OCI-LY1 (cell line): ENCODE results near the gene MAP1LC3A.

Source experiments
- H2AFZ ChIP-seq: fragments of 200-600 bp; sonication (generic), shearing (Covaris generic); 2 replicates; pipeline ENCODE4 v1.6.0; 2014; ENCODE audit warnings: antibody characterized with exemption, mild to moderate bottlenecking, low read length
- H3F3A ChIP-seq: fragments of 200-600 bp; sonication (generic), shearing (Covaris generic); 2 replicates; pipeline ENCODE4 v1.6.0; 2014; ENCODE audit warnings: mild to moderate bottlenecking, antibody characterized with exemption, low read length, moderate library complexity; ENCODE audit not compliant: insufficient read depth
- H3K27ac ChIP-seq: fragments of 200-600 bp; sonication (generic); 2 replicates; pipeline ENCODE4 v1.5.1; 2014; ENCODE audit warnings: low read length, mixed run types, mild to moderate bottlenecking, low read depth; ENCODE audit not compliant: poor library complexity, severe bottlenecking
- H3K27me3 ChIP-seq: fragments of 200-600 bp; sonication (generic); 2 replicates; pipeline ENCODE4 v1.6.0; 2014; ENCODE audit warnings: antibody characterized with exemption, mild to moderate bottlenecking, low read length, moderate library complexity; ENCODE audit not compliant: insufficient read depth
- H3K36me3 ChIP-seq: fragments of 200-600 bp; sonication (generic); 2 replicates; pipeline ENCODE4 v1.6.1; 2014; ENCODE audit warnings: mild to moderate bottlenecking, antibody characterized with exemption, low read length, moderate library complexity, mixed read lengths; ENCODE audit not compliant: insufficient read depth
- H3K4me1 ChIP-seq: fragments of 200-600 bp; sonication (generic); 2 replicates; pipeline ENCODE4 v1.5.1; 2014; ENCODE audit warnings: mild to moderate bottlenecking, low read length, moderate library complexity; ENCODE audit not compliant: insufficient read depth, severe bottlenecking
- H3K4me2 ChIP-seq: fragments of 200-600 bp; sonication (generic), shearing (Covaris generic); 2 replicates; pipeline ENCODE4 v1.6.1; 2014; ENCODE audit warnings: low read length
- H3K4me3 ChIP-seq: fragments of 200-600 bp; sonication (generic); 2 replicates; pipeline ENCODE4 v1.5.1; 2014; ENCODE audit warnings: low read length, low read depth, mild to moderate bottlenecking, mixed read lengths; ENCODE audit not compliant: poor library complexity, severe bottlenecking
- H3K79me2 ChIP-seq: fragments of 200-600 bp; shearing (Covaris generic); 2 replicates; pipeline ENCODE4 v1.6.1; 2016; ENCODE audit warnings: mixed run types, low read length, mixed read lengths; ENCODE audit not compliant: insufficient read depth
- H3K9ac ChIP-seq: fragments of 200-600 bp; sonication (generic), shearing (Covaris generic); 2 replicates; pipeline ENCODE4 v1.6.1; 2014; ENCODE audit warnings: mild to moderate bottlenecking, low read length, mixed read lengths
- H3K9me2 ChIP-seq: fragments of 200-600 bp; sonication (generic), shearing (Covaris generic); 2 replicates; pipeline ENCODE4 v1.6.1; 2014; ENCODE audit warnings: low read depth, mild to moderate bottlenecking, low read length, mixed read lengths
- H3K9me3 ChIP-seq: fragments of 200-600 bp; shearing (Covaris generic); 2 replicates; pipeline ENCODE4 v1.6.1; 2014; ENCODE audit warnings: low read length, mixed read lengths
- H4K20me1 ChIP-seq: fragments of 200-600 bp; sonication (generic), shearing (Covaris generic); 2 replicates; pipeline ENCODE4 v1.6.0; 2016; ENCODE audit warnings: mild to moderate bottlenecking, low read length; ENCODE audit not compliant: insufficient read depth
- EZH2 ChIP-seq: fragments of 200-600 bp; sonication (generic), shearing (Covaris generic); IDR thresholded peaks from 2 replicates; pipeline ENCODE4 v1.8.0; 2017; ENCODE audit warnings: borderline replicate concordance, mixed run types, mild to moderate bottlenecking, antibody characterized with exemption, low read length, moderate library complexity, mixed read lengths
- TF ChIP-seq, protein P1 (sequence below): fragments of 200-600 bp; sonication (generic), shearing (Covaris generic); IDR thresholded peaks from 2 replicates; pipeline ENCODE4 v1.5.1; 2017; ENCODE audit warnings: mild to moderate bottlenecking, antibody characterized with exemption, low read length, moderate library complexity, mixed read lengths

The MAP1LC3A gene

DNA sequence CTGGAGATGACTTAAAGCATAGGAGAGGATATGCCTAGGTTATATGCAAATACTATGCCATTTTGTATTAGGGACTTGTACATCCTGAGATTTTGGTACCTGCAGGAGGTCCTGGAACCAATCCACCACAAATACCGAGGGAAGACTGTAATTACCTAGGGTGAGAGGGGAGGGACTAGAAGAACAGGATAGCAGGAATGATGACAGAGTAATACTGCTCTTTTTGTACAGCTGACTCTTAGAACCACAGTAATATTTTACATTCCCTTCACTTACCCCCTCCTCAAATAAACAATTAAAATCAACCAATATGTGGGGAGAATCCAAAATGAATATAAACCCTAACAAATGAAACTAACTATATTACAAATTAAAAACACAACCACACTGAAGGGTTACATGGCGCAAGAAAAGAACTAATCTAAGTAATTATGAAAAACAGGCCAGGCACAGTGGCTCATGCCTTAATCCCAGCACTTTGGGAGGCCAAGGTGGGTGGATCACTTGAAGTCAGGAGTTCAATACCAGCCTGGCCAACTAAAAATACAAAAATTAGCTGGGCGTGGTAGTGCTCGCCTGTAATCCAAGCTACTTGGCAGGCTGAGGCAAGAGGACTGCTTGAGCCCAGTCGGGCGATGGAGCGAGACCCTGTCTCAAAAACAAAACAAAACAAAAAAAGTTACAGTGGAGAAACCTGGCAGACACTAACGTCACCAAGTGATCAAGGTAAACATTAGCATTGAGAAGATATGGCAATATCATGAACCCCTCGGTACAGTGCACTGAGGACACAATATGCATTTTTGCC is 37.1 kb downstream of the MAP1LC3A start:
- no peaks in the 10 kb centered on the region for H4K20me1 ChIP-seq
- H3K9me3 ChIP-seq, result no peaks in the 10 kb centered on the region
- no peak overlapping the region for H3K27ac ChIP-seq
- no peaks in the 10 kb centered on the region for H3K4me1 ChIP-seq
- no peak overlapping the region for H3K9ac ChIP-seq
- H3K36me3 ChIP-seq, result no peaks in the 10 kb centered on the region
- H3K4me3 ChIP-seq, result no peak overlapping the region
- H3F3A ChIP-seq, result no peaks in the 10 kb centered on the region; the same call in 1 of the 2 replicates
- TF ChIP-seq EZH2, result no peak
- TF ChIP-seq, protein P1, sequence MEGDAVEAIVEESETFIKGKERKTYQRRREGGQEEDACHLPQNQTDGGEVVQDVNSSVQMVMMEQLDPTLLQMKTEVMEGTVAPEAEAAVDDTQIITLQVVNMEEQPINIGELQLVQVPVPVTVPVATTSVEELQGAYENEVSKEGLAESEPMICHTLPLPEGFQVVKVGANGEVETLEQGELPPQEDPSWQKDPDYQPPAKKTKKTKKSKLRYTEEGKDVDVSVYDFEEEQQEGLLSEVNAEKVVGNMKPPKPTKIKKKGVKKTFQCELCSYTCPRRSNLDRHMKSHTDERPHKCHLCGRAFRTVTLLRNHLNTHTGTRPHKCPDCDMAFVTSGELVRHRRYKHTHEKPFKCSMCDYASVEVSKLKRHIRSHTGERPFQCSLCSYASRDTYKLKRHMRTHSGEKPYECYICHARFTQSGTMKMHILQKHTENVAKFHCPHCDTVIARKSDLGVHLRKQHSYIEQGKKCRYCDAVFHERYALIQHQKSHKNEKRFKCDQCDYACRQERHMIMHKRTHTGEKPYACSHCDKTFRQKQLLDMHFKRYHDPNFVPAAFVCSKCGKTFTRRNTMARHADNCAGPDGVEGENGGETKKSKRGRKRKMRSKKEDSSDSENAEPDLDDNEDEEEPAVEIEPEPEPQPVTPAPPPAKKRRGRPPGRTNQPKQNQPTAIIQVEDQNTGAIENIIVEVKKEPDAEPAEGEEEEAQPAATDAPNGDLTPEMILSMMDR, result no peak
- no peak overlapping the region for H3K4me2 ChIP-seq
- H3K27me3 ChIP-seq, result no peaks in the 10 kb centered on the region
- no peaks in the 10 kb centered on the region for H3K9me2 ChIP-seq
- no peak overlapping the region for H2AFZ ChIP-seq
- H3K79me2 ChIP-seq, result no peaks in the 10 kb centered on the region

GRCh38 chr20:34600892-34601653 is 42.6 kb downstream of the MAP1LC3A start:
- H3K9me3 ChIP-seq, result no peaks in the 10 kb centered on the region
- H2AFZ ChIP-seq, result no peak overlapping the region
- H4K20me1 ChIP-seq, result no peaks in the 10 kb centered on the region
- H3K9ac ChIP-seq, result no peak overlapping the region
- H3K27me3 ChIP-seq, result no peaks in the 10 kb centered on the region
- no peaks in the 10 kb centered on the region for H3K79me2 ChIP-seq
- no peak overlapping the region for H3K4me3 ChIP-seq
- no peak overlapping the region for H3K4me2 ChIP-seq
- no peaks in the 10 kb centered on the region for H3K9me2 ChIP-seq
- TF ChIP-seq, protein P1, result no peak
- no peak for TF ChIP-seq EZH2
- no peaks in the 10 kb centered on the region for H3F3A ChIP-seq
- peaks cover 9% of the 10 kb centered on the region for H3K4me1 ChIP-seq
- no peaks in the 10 kb centered on the region for H3K36me3 ChIP-seq
- H3K27ac ChIP-seq, result no peak overlapping the region

GRCh38 chr20:34604980-34605788 is 46.7 kb downstream of the MAP1LC3A start:
- no peaks in the 10 kb centered on the region for H3F3A ChIP-seq
- H3K4me3 ChIP-seq, result no peak overlapping the region
- H2AFZ ChIP-seq, result no peak overlapping the region
- H3K9me2 ChIP-seq, result no peaks in the 10 kb centered on the region
- H3K4me2 ChIP-seq, result no peak overlapping the region
- H3K79me2 ChIP-seq, result no peaks in the 10 kb centered on the region
- peaks cover 16% of the 10 kb centered on the region for H3K4me1 ChIP-seq
- H4K20me1 ChIP-seq, result no peaks in the 10 kb centered on the region
- H3K36me3 ChIP-seq, result no peaks in the 10 kb centered on the region
- H3K9me3 ChIP-seq, result no peaks in the 10 kb centered on the region
- H3K27ac ChIP-seq, result no peak overlapping the region
- H3K27me3 ChIP-seq, result no peaks in the 10 kb centered on the region
- TF ChIP-seq, protein P1, result no peak
- no peak for TF ChIP-seq EZH2
- no peak overlapping the region for H3K9ac ChIP-seq
